H1 (cell line): Measurements from ENCODE around the gene ABHD6. TPM values are rescaled to one million over a fixed set of nuclear protein-coding genes. Genes with fewer than 3 reads are reported as not detected.

Source experiments
- CTCF ChIA-PET: fragments of 300-600 bp; sonication (Branson Sonifier 250); formaldehyde crosslinking; loops from one replicate; lab custom pipeline; 2021; ENCODE audit not compliant: partially characterized antibody; lab: Charles Lee
- POLR2A ChIA-PET: fragments of 300-600 bp; sonication (Branson Sonifier 250); formaldehyde crosslinking; loops from one replicate; lab custom pipeline; 2021; ENCODE audit warnings: inconsistent platforms; ENCODE audit not compliant: partially characterized antibody; lab: Charles Lee
- DNase-seq, 2 experiments: peaks; one replicate each; pipeline versions ENCODE4 v3.0.0 to v3.0.0-alpha.2; 2010 to 2022; ENCODE audit warnings: low spot score in 2 of 2, low read depth in 1 of 2, mixed read lengths in 1 of 2
- FAIRE-seq: peaks from 2 replicates; lab custom pipeline; 2011; peaks lifted over from hg19 to GRCh38; lab: Jason Lieb, UNC
- H2AFZ ChIP-seq: 2 replicates; pipeline ENCODE4 v1.8.1; 2012; ENCODE audit warnings: low read length, inconsistent platforms
- H2AK5ac ChIP-seq: 2 replicates; pipeline ENCODE4 v1.6.1; 2013; ENCODE audit warnings: low read depth, low read length
- H2BK120ac ChIP-seq: replicated peaks from 2 replicates; pipeline ENCODE3; 2013; ENCODE audit warnings: low read depth, low read length, inconsistent platforms
- H2BK12ac ChIP-seq: 2 replicates; pipeline ENCODE4 v1.6.1; 2013; ENCODE audit warnings: low read depth, low read length
- H2BK15ac ChIP-seq: 2 replicates; pipeline ENCODE4 v1.6.1; 2013; ENCODE audit warnings: low read length
- H2BK20ac ChIP-seq: 2 replicates; pipeline ENCODE4 v1.6.1; 2013; ENCODE audit warnings: low read length
- H2BK5ac ChIP-seq: 2 replicates; pipeline ENCODE4 v1.6.1; 2013; ENCODE audit warnings: low read depth, low read length
- H3K14ac ChIP-seq: 2 replicates; pipeline ENCODE4 v1.6.1; 2013; ENCODE audit warnings: inconsistent platforms; ENCODE audit not compliant: insufficient read length
- H3K18ac ChIP-seq: 2 replicates; pipeline ENCODE4 v1.6.1; 2013; ENCODE audit warnings: low read length; ENCODE audit errors: extremely low read depth
- H3K23ac ChIP-seq: 2 replicates; pipeline ENCODE4 v1.6.1; 2013; ENCODE audit warnings: inconsistent platforms; ENCODE audit not compliant: insufficient read length
- H3K23me2 ChIP-seq: 2 replicates; pipeline ENCODE4 v1.6.1; 2013; ENCODE audit warnings: low read depth, low read length
- H3K27ac ChIP-seq: 2 replicates; pipeline ENCODE4 v1.6.1; 2011; ENCODE audit warnings: low read depth, low read length, inconsistent platforms
- H3K27me3 ChIP-seq, 4 experiments: replicated peaks in 1 of 4; 1 replicate in 1 of 4; 2 replicates in 3 of 4; pipeline versions ENCODE4 v1.6.1 to v1.8.1; 2011 to 2013; ENCODE audit warnings: low read length in 3 of 4, mild to moderate bottlenecking in 3 of 4, inconsistent platforms in 2 of 4, mixed read lengths in 2 of 4, moderate library complexity in 1 of 4; ENCODE audit not compliant: control insufficient read depth in 3 of 4, insufficient read depth in 3 of 4; ENCODE audit errors: extremely low read depth in 1 of 4
- H3K36me3 ChIP-seq, 4 experiments: 2 replicates each; pipeline versions ENCODE4 v1.6.1 to v1.8.1; 2011 to 2013; ENCODE audit warnings: mild to moderate bottlenecking in 4 of 4, low read length in 3 of 4, moderate library complexity in 2 of 4, control low read depth in 1 of 4, inconsistent platforms in 1 of 4; ENCODE audit not compliant: insufficient read depth in 4 of 4, control insufficient read depth in 2 of 4
- H3K4ac ChIP-seq: replicated peaks from 2 replicates; pipeline ENCODE3; 2013; ENCODE audit warnings: low read length, low read depth, mixed read lengths, inconsistent platforms; ENCODE audit not compliant: insufficient read length
- H3K4me1 ChIP-seq, 4 experiments: replicated peaks in 1 of 4; 1 replicate in 1 of 4; 2 replicates in 3 of 4; pipeline versions ENCODE4 v1.6.1 to v1.8.1; 2011 to 2013; ENCODE audit warnings: low read length in 3 of 4, inconsistent platforms in 2 of 4, mixed read lengths in 1 of 4; ENCODE audit not compliant: insufficient read depth in 4 of 4, control insufficient read depth in 3 of 4
- H3K4me2 ChIP-seq, 2 experiments: 2 replicates each; pipeline versions ENCODE4 v1.6.1 to v1.8.1; 2011 to 2013; ENCODE audit warnings: low read depth in 2 of 2, low read length in 2 of 2, control low read depth in 1 of 2, inconsistent platforms in 1 of 2, mild to moderate bottlenecking in 1 of 2; ENCODE audit not compliant: insufficient read depth in 1 of 2
- H3K4me3 ChIP-seq, 4 experiments: fragments of 200-600, 300-600 bp in 1 of 4; sonication (generic), shearing (Covaris generic), sonication (Bioruptor Twin) in 1 of 4; 2 replicates each; pipeline versions ENCODE4 v1.5.1 to v1.8.1; 2011 to 2016; ENCODE audit warnings: low read length in 4 of 4, low read depth in 3 of 4, control low read depth in 2 of 4, inconsistent platforms in 2 of 4, mild to moderate bottlenecking in 2 of 4, mixed read lengths in 1 of 4, moderate library complexity in 1 of 4; ENCODE audit not compliant: insufficient read depth in 2 of 4; ENCODE audit errors: extremely low read depth in 1 of 4
- H3K56ac ChIP-seq: replicated peaks from 2 replicates; pipeline ENCODE3; 2013; ENCODE audit warnings: low read depth, mild to moderate bottlenecking, mixed read lengths, low read length, inconsistent platforms; ENCODE audit not compliant: insufficient read length
- H3K79me1 ChIP-seq: 2 replicates; pipeline ENCODE4 v1.6.1; 2013; ENCODE audit warnings: low read depth, low read length, control low read depth
- H3K79me2 ChIP-seq, 2 experiments: 2 replicates each; pipeline versions ENCODE4 v1.6.1 to v1.8.1; 2012 to 2013; ENCODE audit warnings: low read length in 2 of 2, mild to moderate bottlenecking in 2 of 2, inconsistent platforms in 1 of 2; ENCODE audit not compliant: insufficient read depth in 2 of 2, control insufficient read depth in 1 of 2
- H3K9ac ChIP-seq, 4 experiments: replicated peaks in 1 of 4; 1 replicate in 1 of 4; 2 replicates in 3 of 4; pipeline versions ENCODE4 v1.6.1 to v1.8.1; 2011 to 2013; ENCODE audit warnings: low read depth in 3 of 4, low read length in 3 of 4, control low read depth in 2 of 4, mild to moderate bottlenecking in 2 of 4, moderate library complexity in 2 of 4, inconsistent platforms in 1 of 4; ENCODE audit errors: extremely low read depth in 1 of 4
- H3K9me3 ChIP-seq, 2 experiments: 2 replicates each; pipeline versions ENCODE4 v1.6.1 to v1.8.1; 2012 to 2013; ENCODE audit warnings: mild to moderate bottlenecking in 2 of 2, moderate library complexity in 2 of 2, control low read depth in 1 of 2, inconsistent platforms in 1 of 2, low read depth in 1 of 2, low read length in 1 of 2, mixed read lengths in 1 of 2; ENCODE audit not compliant: insufficient read depth in 2 of 2
- H4K20me1 ChIP-seq, 2 experiments: replicated peaks in 1 of 2; 2 replicates each; pipeline versions ENCODE3 to v1.8.1; 2011 to 2013; ENCODE audit warnings: inconsistent platforms in 2 of 2, low read length in 2 of 2, mild to moderate bottlenecking in 1 of 2; ENCODE audit not compliant: insufficient read depth in 2 of 2, control insufficient read depth in 1 of 2
- H4K5ac ChIP-seq: 2 replicates; pipeline ENCODE4 v1.6.1; 2013; ENCODE audit warnings: low read length, low read depth, mixed read lengths, inconsistent platforms; ENCODE audit not compliant: insufficient read length
- H4K8ac ChIP-seq: 2 replicates; pipeline ENCODE4 v1.8.0; 2013; ENCODE audit warnings: mild to moderate bottlenecking, moderate library complexity, low read length, inconsistent platforms; ENCODE audit not compliant: insufficient read depth; ENCODE audit errors: extremely low read depth
- H4K91ac ChIP-seq: replicated peaks from 2 replicates; pipeline ENCODE3; 2013; ENCODE audit warnings: low read length, mixed read lengths, inconsistent platforms; ENCODE audit not compliant: insufficient read length
- E2F6 ChIP-seq: IDR thresholded peaks from 2 replicates; pipeline ENCODE4 v1.6.1; 2012; ENCODE audit warnings: inconsistent platforms
- JUN ChIP-seq: IDR thresholded peaks from 2 replicates; pipeline ENCODE4 v1.6.1; 2011; ENCODE audit warnings: low read depth, mild to moderate bottlenecking, improper control_type of control experiment, low read length
- WGBS, 2 experiments: shearing (Covaris generic) in 1 of 2; methylation state at CpG; one replicate each; pipeline versions ENCODE4 v1.1.6 to v1.1.7; 2013 to 2015; ENCODE audit warnings: low lambda C conversion rate in 2 of 2, mixed read lengths in 2 of 2, inconsistent platforms in 1 of 2, low coverage in 1 of 2, missing lambda C conversion rate in 1 of 2; ENCODE audit not compliant: insufficient replicate concordance in 2 of 2, insufficient coverage in 1 of 2, insufficient read length in 1 of 2; ENCODE audit errors: extremely low coverage in 1 of 2, missing lambda C conversion rate in 1 of 2; 5-methylcytosine and 5-hydroxymethylcytosine counted together
- polyA plus RNA-seq, 7 experiments: library from polyadenylated mRNA; depleted of rRNA in 3 of 7; stranded (reverse) in 5 of 7; unstranded in 2 of 7; fragments of >200 nt in 5 of 7; fragments of 200-250 nt in 2 of 7; gene quantifications; 1 replicate in 5 of 7; 2 replicates in 1 of 7; 4 replicates in 1 of 7; pipeline versions ENCODE4 v1.2.1 to v1.2.3, GENCODE V29; 2011 to 2013; ENCODE audit warnings: missing spikeins in 2 of 7, mixed read lengths in 2 of 7
- total RNA-seq: library from RNA; stranded (reverse); fragmentation: NEBNext Ultra II Directional; extraction: Animal tissue kit (Norgen Biotek cat#: 25700); gene quantifications from 2 replicates; pipeline ENCODE4 v1.2.1, GENCODE V29; 2021

ABHD6 gene
- total and polyA plus RNA-seq, 2 of the 8 experiments (the other 6 are each of a cell fraction or from before 2014, with no cell fraction given) = 5.9 to 6.6 TPM

- Histone ChIP-seq H4K5ac (no peak overlapping the region), H2BK5ac (no peak overlapping the region), H3K4me2 (no peak overlapping the region), H2BK20ac (no peak overlapping the region), H2AK5ac (no peak overlapping the region), H2BK12ac (no peak overlapping the region), H2BK15ac (no peak overlapping the region), H3K18ac (no peak overlapping the region), H3K4me3 (no peak overlapping the region), H2BK120ac (no peak overlapping the region), H4K91ac (no peak overlapping the region), H3K14ac (no peak overlapping the region), H3K4ac (no peak overlapping the region), H3K36me3 (no peaks in the 10 kb centered on the region), H3K23ac (no peak overlapping the region), H2AFZ (no peak overlapping the region), H3K23me2 (peaks cover 4% of the 10 kb centered on the region; the same call in 1 of the 2 replicates), H3K4me1 (no peaks in the 10 kb centered on the region), H3K9me3 (no peaks in the 10 kb centered on the region), H3K27ac (no peak overlapping the region), H3K56ac (no peak overlapping the region), H4K20me1 (no peaks in the 10 kb centered on the region), H3K79me2 (no peaks in the 10 kb centered on the region), H4K8ac (no peak overlapping the region), H3K79me1 (no peaks in the 10 kb centered on the region), H3K27me3 (no peaks in the 10 kb centered on the region), H3K9ac (no peak overlapping the region)
- ChIA-PET CTCF (interaction anchor here (1.0 to 2.7 kb wide), 5 partner anchors 11 to 103 kb away, joined by 3 to 7 read pairs (median 4); partner anchors contain the start of gene ABHD6), POLR2A (no interaction called here)
- FAIRE-seq (no peak), DNase-seq (no peak)
- 85% methylated on average over 2 of the region's 2 CpGs; no CpG with 5 or more reads in 1 of the 2 experiments for WGBS, 2 experiments
- no peak for TF ChIP-seq E2F6
- TF ChIP-seq JUN = no peak
Observed at GRCh38 chr3:58270485-58270884, 32.9 kb downstream of the ABHD6 start.
